Astrocyte (in vitro differentiated cells and primary cell): ENCODE measurements around the gene OPCML.

Experiments used
- EZH2 ChIP-seq: IDR thresholded peaks from 2 replicates; pipeline ENCODE4 v1.6.1; 2012; ENCODE audit warnings: mild to moderate bottlenecking, low read length, inconsistent platforms; ENCODE audit not compliant: insufficient read depth
- TF ChIP-seq, protein P1 (sequence below): IDR thresholded peaks from 2 replicates; pipeline ENCODE4 v1.5.1; 2011; ENCODE audit warnings: low read depth, mild to moderate bottlenecking, inconsistent platforms, low read length, moderate library complexity; ENCODE audit not compliant: insufficient read depth

DNA sequence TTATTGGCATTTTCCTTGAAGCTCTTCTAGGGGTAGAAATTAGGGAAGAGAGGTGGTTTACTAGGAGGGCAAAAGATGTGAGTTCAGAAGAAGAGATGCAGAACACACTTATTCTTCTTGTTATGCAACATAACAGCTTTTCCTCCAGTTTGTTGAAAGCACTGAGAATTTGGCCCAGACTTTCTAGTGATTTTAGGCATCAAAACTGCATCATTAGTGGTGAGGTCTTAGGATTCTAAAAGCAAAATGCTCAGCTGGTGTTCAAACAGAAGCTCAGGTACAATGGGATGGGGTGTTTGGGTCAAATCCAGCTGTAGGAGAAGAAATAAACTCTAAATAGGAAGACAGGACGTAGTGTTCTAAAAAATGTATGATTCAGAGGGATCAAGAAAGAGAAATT is 221.1 kb downstream of the OPCML start:
- TF ChIP-seq EZH2, result no peak
- TF ChIP-seq, protein P1, sequence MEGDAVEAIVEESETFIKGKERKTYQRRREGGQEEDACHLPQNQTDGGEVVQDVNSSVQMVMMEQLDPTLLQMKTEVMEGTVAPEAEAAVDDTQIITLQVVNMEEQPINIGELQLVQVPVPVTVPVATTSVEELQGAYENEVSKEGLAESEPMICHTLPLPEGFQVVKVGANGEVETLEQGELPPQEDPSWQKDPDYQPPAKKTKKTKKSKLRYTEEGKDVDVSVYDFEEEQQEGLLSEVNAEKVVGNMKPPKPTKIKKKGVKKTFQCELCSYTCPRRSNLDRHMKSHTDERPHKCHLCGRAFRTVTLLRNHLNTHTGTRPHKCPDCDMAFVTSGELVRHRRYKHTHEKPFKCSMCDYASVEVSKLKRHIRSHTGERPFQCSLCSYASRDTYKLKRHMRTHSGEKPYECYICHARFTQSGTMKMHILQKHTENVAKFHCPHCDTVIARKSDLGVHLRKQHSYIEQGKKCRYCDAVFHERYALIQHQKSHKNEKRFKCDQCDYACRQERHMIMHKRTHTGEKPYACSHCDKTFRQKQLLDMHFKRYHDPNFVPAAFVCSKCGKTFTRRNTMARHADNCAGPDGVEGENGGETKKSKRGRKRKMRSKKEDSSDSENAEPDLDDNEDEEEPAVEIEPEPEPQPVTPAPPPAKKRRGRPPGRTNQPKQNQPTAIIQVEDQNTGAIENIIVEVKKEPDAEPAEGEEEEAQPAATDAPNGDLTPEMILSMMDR, result no peak
